Measurements from ENCODE around the gene DMBT1.
"Not testable (repeated sequence)": the region's sequence is repeated elsewhere in the genome, so short reads cannot be mapped to it uniquely, and the experiment has no call there.

The DMBT1 gene

GRCh38 chr10:122577311-122577885, 16.8 kb downstream of the DMBT1 start:
- DNase-seq (ENCODE audit: low read depth in 4 of 4, low spot score in 1 of 4) = no peak

- not testable (repeated sequence) for DNase-seq (ENCODE audit: low read depth in 4 of 4, low spot score in 1 of 4)
These were observed 25.5 kb downstream of the DMBT1 start for GRCh38 chr10:122586070-122586469.

GRCh38 chr10:122587098-122587760, 26.7 kb downstream of the DMBT1 start:
- no peak for DNase-seq (ENCODE audit: low read depth in 4 of 4, low spot score in 1 of 4)

- no peak for DNase-seq (ENCODE audit: low read depth in 4 of 4, low spot score in 1 of 4)
These were observed 27.8 kb downstream of the DMBT1 start for GRCh38 chr10:122588381-122588780.

GRCh38 chr10:122590153-122590552, 29.6 kb downstream of the DMBT1 start:
- no peak for DNase-seq (ENCODE audit: low read depth in 4 of 4, low spot score in 1 of 4)

GRCh38 chr10:122591736-122592135, 31.2 kb downstream of the DMBT1 start:
- no peak for DNase-seq (ENCODE audit: low read depth in 4 of 4, low spot score in 1 of 4)

- DNase-seq (ENCODE audit: low read depth in 4 of 4, low spot score in 1 of 4) = no peak
These were observed 31.6 kb downstream of the DMBT1 start for GRCh38 chr10:122592161-122592560.

GRCh38 chr10:122617476-122618270, 57.1 kb downstream of the DMBT1 start:
- no peak for DNase-seq (ENCODE audit: low read depth in 4 of 4, low spot score in 1 of 4)

- DNase-seq (ENCODE audit: low read depth in 4 of 4, low spot score in 1 of 4) = no peak
These were observed 58.1 kb downstream of the DMBT1 start for GRCh38 chr10:122618461-122619165.

- not testable (repeated sequence) for DNase-seq (ENCODE audit: low read depth in 4 of 4, low spot score in 1 of 4)
These were observed 60.4 kb downstream of the DMBT1 start for GRCh38 chr10:122620961-122621360.

- DNase-seq (ENCODE audit: low read depth in 4 of 4, low spot score in 1 of 4) = no peak
These were observed 64.0 kb downstream of the DMBT1 start for GRCh38 chr10:122624546-122624945.

GRCh38 chr10:122630526-122630925, 70.0 kb downstream of the DMBT1 start:
- no peak for DNase-seq (ENCODE audit: low read depth in 4 of 4, low spot score in 1 of 4)

GRCh38 chr10:122632031-122632430, 71.5 kb downstream of the DMBT1 start:
- no peak for DNase-seq (ENCODE audit: low read depth in 4 of 4, low spot score in 1 of 4)

GRCh38 chr10:122632576-122632975, 72.0 kb downstream of the DMBT1 start:
- no peak for DNase-seq (ENCODE audit: low read depth in 4 of 4, low spot score in 1 of 4)

GRCh38 chr10:122636953-122637352, 76.4 kb downstream of the DMBT1 start:
- DNase-seq (ENCODE audit: low read depth in 4 of 4, low spot score in 1 of 4) = no peak

GRCh38 chr10:122637376-122637775, 76.8 kb downstream of the DMBT1 start:
- no peak for DNase-seq (ENCODE audit: low read depth in 4 of 4, low spot score in 1 of 4)

GRCh38 chr10:122638106-122638505, 77.6 kb downstream of the DMBT1 start:
- no peak for DNase-seq (ENCODE audit: low read depth in 4 of 4, low spot score in 1 of 4)

GRCh38 chr10:122639801-122640200, 79.2 kb downstream of the DMBT1 start:
- DNase-seq (ENCODE audit: low read depth in 4 of 4, low spot score in 1 of 4) = no peak

GRCh38 chr10:122640921-122641320, 80.4 kb downstream of the DMBT1 start:
- no peak for DNase-seq (ENCODE audit: low read depth in 4 of 4, low spot score in 1 of 4)

GRCh38 chr10:122642726-122643605, 82.4 kb downstream of the DMBT1 start:
- no peak for DNase-seq (ENCODE audit: low read depth in 4 of 4, low spot score in 1 of 4)
